Suprapubic skin (tissue), 4 donors: ENCODE data around the gene METTL25. TPM values are rescaled to one million over a fixed set of nuclear protein-coding genes. Genes with fewer than 3 reads are reported as not detected.

Experiments
- DNase-seq, 2 donors: peaks; one replicate each; pipeline ENCODE4 v3.0.0-alpha.2; 2019; ENCODE audit warnings: low spot score in 2 of 2
- H3K27ac ChIP-seq: fragments of 200-600 bp; sonication (generic); one replicate; pipeline ENCODE4 v1.5.1; 2019
- H3K27me3 ChIP-seq: fragments of 200-600 bp; sonication (generic); one replicate; pipeline ENCODE4 v1.5.1; 2019
- H3K36me3 ChIP-seq: fragments of 200-600 bp; sonication (generic); one replicate; pipeline ENCODE4 v1.5.1; 2019
- H3K4me1 ChIP-seq: fragments of 200-600 bp; sonication (generic); one replicate; pipeline ENCODE4 v1.5.1; 2019
- H3K4me3 ChIP-seq: fragments of 200-600 bp; sonication (generic); one replicate; pipeline ENCODE4 v1.5.1; 2019; ENCODE audit warnings: mild to moderate bottlenecking
- H3K9me3 ChIP-seq: fragments of 200-600 bp; sonication (generic); one replicate; pipeline ENCODE4 v1.5.1; 2019
- CTCF ChIP-seq, 2 donors: fragments of 200-600 bp in 1 of 2; fragments of 450-650 bp in 1 of 2; sonication (generic) in 1 of 2; IDR thresholded peaks; one replicate each; pipeline ENCODE4 v1.5.1; 2016 to 2019; ENCODE audit warnings: antibody characterized with exemption in 2 of 2, mild to moderate bottlenecking in 1 of 2, moderate library complexity in 1 of 2
- EP300 ChIP-seq: sonication (generic); formaldehyde crosslinking; IDR thresholded peaks from one replicate; pipeline ENCODE4 v1.6.1; 2017; ENCODE audit warnings: antibody characterized with exemption
- POLR2A ChIP-seq, 2 donors: fragments of 450-650 bp; IDR thresholded peaks; one replicate each; pipeline ENCODE4 v1.6.1; 2017; ENCODE audit warnings: antibody characterized with exemption in 2 of 2, mild to moderate bottlenecking in 2 of 2, moderate library complexity in 2 of 2
- POLR2AphosphoS5 ChIP-seq, 3 donors: sonication (generic); formaldehyde crosslinking; IDR thresholded peaks; one replicate each; pipeline ENCODE4 v1.6.1; 2017; ENCODE audit warnings: antibody characterized with exemption in 3 of 3
- WGBS: methylation state at CpG from one replicate; pipeline ENCODE4 v1.1.5; 2018; 5-methylcytosine and 5-hydroxymethylcytosine counted together
- total RNA-seq, 4 donors: library from RNA; depleted of rRNA; stranded (reverse); fragments of >200 nt; gene quantifications; one replicate each; pipeline ENCODE4 v1.1.0, GENCODE V29; 2016

The METTL25 gene
- total RNA-seq, 4 donors from 2014 or later = 10.2 to 13.0 (median 11.6) TPM

- 72% methylated on average over 2 of the region's 2 CpGs for WGBS
- Histone ChIP-seq H3K4me3 (no peak overlapping the region), H3K27me3 (no peaks in the 10 kb centered on the region), H3K36me3 (peaks cover 2% of the 10 kb centered on the region), H3K4me1 (no peaks in the 10 kb centered on the region), H3K9me3 (no peaks in the 10 kb centered on the region), H3K27ac (no peak overlapping the region)
- TF ChIP-seq CTCF (IDR thresholded peaks at IDR 0.05) (no peak), EP300 (no peak), POLR2AphosphoS5 (IDR thresholded peaks at IDR 0.05) (no peak), POLR2A (IDR thresholded peaks at IDR 0.05) (no peak)
- DNase-seq = no peak
These were observed 116.5 kb downstream of the METTL25 start for GRCh38 chr12:82474798-82475184.

- 90% methylated on average over 1 of the region's 1 CpG for WGBS
- Histone ChIP-seq H3K27ac (no peak overlapping the region), H3K27me3 (no peaks in the 10 kb centered on the region), H3K4me3 (no peak overlapping the region), H3K9me3 (no peaks in the 10 kb centered on the region), H3K36me3 (no peaks in the 10 kb centered on the region), H3K4me1 (no peaks in the 10 kb centered on the region)
- TF ChIP-seq POLR2AphosphoS5 (IDR thresholded peaks at IDR 0.05) (no peak), CTCF (IDR thresholded peaks at IDR 0.05) (no peak), POLR2A (IDR thresholded peaks at IDR 0.05) (no peak), EP300 (no peak)
- no peak for DNase-seq
These were observed 116.9 kb downstream of the METTL25 start for GRCh38 chr12:82475211-82475610.

GRCh38 chr12:82476511-82476910 lies 118.2 kb downstream of the METTL25 start:
- WGBS = 73% methylated on average over 4 of the region's 4 CpGs
- TF ChIP-seq POLR2A (IDR thresholded peaks at IDR 0.05) (no peak), CTCF (IDR thresholded peaks at IDR 0.05) (no peak), POLR2AphosphoS5 (IDR thresholded peaks at IDR 0.05) (no peak), EP300 (no peak)
- Histone ChIP-seq H3K27me3 (no peaks in the 10 kb centered on the region), H3K4me1 (no peaks in the 10 kb centered on the region), H3K27ac (no peak overlapping the region), H3K9me3 (no peaks in the 10 kb centered on the region), H3K36me3 (no peaks in the 10 kb centered on the region), H3K4me3 (no peak overlapping the region)
- no peak for DNase-seq

GRCh38 chr12:82479511-82479910 lies 121.2 kb downstream of the METTL25 start:
- H3K4me1 ChIP-seq = no peaks in the 10 kb centered on the region
- no peaks in the 10 kb centered on the region for H3K36me3 ChIP-seq
- H3K9me3 ChIP-seq = no peaks in the 10 kb centered on the region
- H3K27ac ChIP-seq = no peak overlapping the region
- H3K27me3 ChIP-seq = no peaks in the 10 kb centered on the region
- TF ChIP-seq CTCF (IDR thresholded peaks at IDR 0.05) (no peak), POLR2A (IDR thresholded peaks at IDR 0.05) (no peak), POLR2AphosphoS5 (IDR thresholded peaks at IDR 0.05) (no peak), EP300 (no peak)
- DNase-seq = no peak
- no peak overlapping the region for H3K4me3 ChIP-seq
- 50% methylated on average over 1 of the region's 1 CpG for WGBS

- Histone ChIP-seq H3K27ac (no peak overlapping the region), H3K4me1 (no peaks in the 10 kb centered on the region), H3K27me3 (no peaks in the 10 kb centered on the region), H3K4me3 (no peak overlapping the region), H3K9me3 (no peaks in the 10 kb centered on the region), H3K36me3 (no peaks in the 10 kb centered on the region)
- TF ChIP-seq POLR2AphosphoS5 (IDR thresholded peaks at IDR 0.05) (no peak), CTCF (IDR thresholded peaks at IDR 0.05) (no peak), POLR2A (IDR thresholded peaks at IDR 0.05) (no peak), EP300 (no peak)
- WGBS = 93% methylated on average over 3 of the region's 3 CpGs
- DNase-seq = no peak
These were observed 122.3 kb downstream of the METTL25 start for GRCh38 chr12:82480606-82481005.
